Gastrocnemius medialis (tissue), 4 donors: Measurements from ENCODE around the gene THRAP3.

Experiments used
- POLR2A ChIP-seq, 2 donors: fragments of 450-650 bp; IDR thresholded peaks; one replicate each; pipeline ENCODE4 v1.6.1; 2017; ENCODE audit warnings: antibody characterized with exemption in 2 of 2, mild to moderate bottlenecking in 2 of 2, moderate library complexity in 2 of 2
- TF ChIP-seq, protein P1 (sequence below), 5 experiments: fragments of 450-650 bp in 3 of 5; fragments of 200-600 bp in 2 of 5; sonication (generic) in 2 of 5; IDR thresholded peaks in 4 of 5; conservative IDR thresholded peaks in 1 of 5; 1 replicate in 4 of 5; 2 replicates in 1 of 5; pipeline ENCODE4 v1.5.1; 2016 to 2019; ENCODE audit warnings: antibody characterized with exemption in 5 of 5, mild to moderate bottlenecking in 3 of 5, moderate library complexity in 3 of 5

GRCh38 chr1:36349241-36349671 lies 125.0 kb downstream of the THRAP3 start:
- TF ChIP-seq, protein P1, sequence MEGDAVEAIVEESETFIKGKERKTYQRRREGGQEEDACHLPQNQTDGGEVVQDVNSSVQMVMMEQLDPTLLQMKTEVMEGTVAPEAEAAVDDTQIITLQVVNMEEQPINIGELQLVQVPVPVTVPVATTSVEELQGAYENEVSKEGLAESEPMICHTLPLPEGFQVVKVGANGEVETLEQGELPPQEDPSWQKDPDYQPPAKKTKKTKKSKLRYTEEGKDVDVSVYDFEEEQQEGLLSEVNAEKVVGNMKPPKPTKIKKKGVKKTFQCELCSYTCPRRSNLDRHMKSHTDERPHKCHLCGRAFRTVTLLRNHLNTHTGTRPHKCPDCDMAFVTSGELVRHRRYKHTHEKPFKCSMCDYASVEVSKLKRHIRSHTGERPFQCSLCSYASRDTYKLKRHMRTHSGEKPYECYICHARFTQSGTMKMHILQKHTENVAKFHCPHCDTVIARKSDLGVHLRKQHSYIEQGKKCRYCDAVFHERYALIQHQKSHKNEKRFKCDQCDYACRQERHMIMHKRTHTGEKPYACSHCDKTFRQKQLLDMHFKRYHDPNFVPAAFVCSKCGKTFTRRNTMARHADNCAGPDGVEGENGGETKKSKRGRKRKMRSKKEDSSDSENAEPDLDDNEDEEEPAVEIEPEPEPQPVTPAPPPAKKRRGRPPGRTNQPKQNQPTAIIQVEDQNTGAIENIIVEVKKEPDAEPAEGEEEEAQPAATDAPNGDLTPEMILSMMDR (IDR thresholded peaks at IDR 0.05 in 4 of 5, conservative IDR thresholded peaks at IDR 0.05 in 1 of 5): no peak
- TF ChIP-seq POLR2A (IDR thresholded peaks at IDR 0.05): no peak
